Measurements from ENCODE around the gene EN1.
A peak's percentile ranks its signal among the peaks of the same experiment; 100 is the strongest.

EN1 gene

GRCh38 chr2:118842661-118843482 is 4.6 kb downstream of the EN1 start:
- DNase-seq = no peak

- DNase-seq = no peak
Measured at GRCh38 chr2:118841828-118842461, 5.5 kb downstream of the EN1 start.

GRCh38 chr2:118841450-118841827 is 6.0 kb downstream of the EN1 start:
- DNase-seq = no peak

- DNase-seq = no peak
Measured at GRCh38 chr2:118838741-118839455, 8.6 kb downstream of the EN1 start.

GRCh38 chr2:118837621-118838020 is 9.8 kb downstream of the EN1 start:
- no peak for DNase-seq

- no peak for DNase-seq
Measured at GRCh38 chr2:118837067-118837466, 10.4 kb downstream of the EN1 start.

GRCh38 chr2:118836411-118836930 is 11.0 kb downstream of the EN1 start:
- no peak for DNase-seq

- no peak for DNase-seq
Measured at GRCh38 chr2:118835746-118836410, 11.6 kb downstream of the EN1 start.

- DNase-seq = no peak
Measured at GRCh38 chr2:118834901-118835745, 12.3 kb downstream of the EN1 start.

- no peak for DNase-seq
Measured at GRCh38 chr2:118834440-118834810, 13.0 kb downstream of the EN1 start.

GRCh38 chr2:118833716-118834439 is 13.6 kb downstream of the EN1 start:
- DNase-seq = no peak

GRCh38 chr2:118832791-118833715 is 14.4 kb downstream of the EN1 start:
- DNase-seq = no peak

GRCh38 chr2:118832071-118832790 is 15.2 kb downstream of the EN1 start:
- no peak for DNase-seq

- DNase-seq = no peak
Measured at GRCh38 chr2:118830881-118831280, 16.6 kb downstream of the EN1 start.

GRCh38 chr2:118830118-118830517 is 17.3 kb downstream of the EN1 start:
- peak; percentile 4 for DNase-seq

GRCh38 chr2:118826093-118826492 is 21.4 kb downstream of the EN1 start:
- DNase-seq = no peak

GRCh38 chr2:118823633-118824032 is 23.8 kb downstream of the EN1 start:
- DNase-seq = no peak

GRCh38 chr2:118822572-118822971 is 24.9 kb downstream of the EN1 start:
- no peak for DNase-seq

GRCh38 chr2:118822015-118822414 is 25.4 kb downstream of the EN1 start:
- DNase-seq = no peak

GRCh38 chr2:118817469-118817868 is 30.0 kb downstream of the EN1 start:
- no peak for DNase-seq

All from HCEC 1CT (cell line).